GM23338 (cell line): Measurements from ENCODE around the gene SFSWAP. TPM values are rescaled to one million over a fixed set of nuclear protein-coding genes. Genes with fewer than 3 reads are reported as not detected.

Source experiments
- CREB1 ChIP-seq: fragments of 250-450 bp; sonication (Bioruptor Pico); IDR thresholded peaks from 2 replicates; pipeline ENCODE4 v1.5.0; 2020; ENCODE audit warnings: low read depth, mild to moderate bottlenecking, moderate library complexity
- ETS1 ChIP-seq: IDR thresholded peaks from 2 replicates; pipeline ENCODE4 v1.6.1; 2016; ENCODE audit warnings: antibody characterized with exemption
- EZH2 ChIP-seq: fragments of 200-600 bp; sonication (generic); IDR thresholded peaks from one replicate; pipeline ENCODE4 v1.8.0; 2017; ENCODE audit warnings: antibody characterized with exemption, mild to moderate bottlenecking, low read depth; ENCODE audit not compliant: unreplicated experiment
- EZH2phosphoT487 ChIP-seq: fragments of 200-600 bp; sonication (generic); IDR thresholded peaks from one replicate; pipeline ENCODE4 v1.8.1; 2018; ENCODE audit warnings: antibody characterized with exemption; ENCODE audit not compliant: unreplicated experiment
- JUNB ChIP-seq: IDR thresholded peaks from one replicate; pipeline ENCODE4 v1.6.1; 2016; ENCODE audit warnings: antibody characterized with exemption; ENCODE audit not compliant: unreplicated experiment
- STAT1 ChIP-seq: IDR thresholded peaks from one replicate; pipeline ENCODE4 v1.6.1; 2016; ENCODE audit warnings: antibody characterized with exemption; ENCODE audit not compliant: unreplicated experiment
- ZNF114 ChIP-seq: fragments of 250-450 bp; sonication (Bioruptor Pico); IDR thresholded peaks from 2 replicates; pipeline ENCODE4 v1.5.0; 2020; ENCODE audit warnings: mild to moderate bottlenecking, moderate library complexity
- ZNF462 ChIP-seq: fragments of 250-450 bp; sonication (Bioruptor Pico); IDR thresholded peaks from 2 replicates; pipeline ENCODE4 v1.5.0; 2020; ENCODE audit warnings: mild to moderate bottlenecking, moderate library complexity
- polyA plus RNA-seq: library from polyadenylated mRNA; unstranded; fragments of >200 nt; fragmentation: Nextera tagmentation; extraction: Ambion mirVana; gene quantifications from 2 replicates; pipeline ENCODE4 v1.2.1, GENCODE V29; 2016
- total RNA-seq: library from RNA; depleted of rRNA; stranded (reverse); fragments of >200 nt; shearing (Covaris generic); gene quantifications from 2 replicates; pipeline ENCODE4 v1.2.3, GENCODE V29; 2014
- TF ChIP-seq, protein P1 (sequence below), 2 experiments: fragments of 200-600 bp in 1 of 2; sonication (generic) in 1 of 2; conservative IDR thresholded peaks; 2 replicates each; pipeline versions ENCODE4 v1.5.1 to v1.6.1; 2016 to 2017; ENCODE audit warnings: antibody characterized with exemption in 2 of 2, low read depth in 2 of 2, mild to moderate bottlenecking in 2 of 2, moderate library complexity in 1 of 2

The SFSWAP gene
- total and polyA plus RNA-seq, 2 experiments from 2014 or later: 41.0 to 49.8 TPM

DNA sequence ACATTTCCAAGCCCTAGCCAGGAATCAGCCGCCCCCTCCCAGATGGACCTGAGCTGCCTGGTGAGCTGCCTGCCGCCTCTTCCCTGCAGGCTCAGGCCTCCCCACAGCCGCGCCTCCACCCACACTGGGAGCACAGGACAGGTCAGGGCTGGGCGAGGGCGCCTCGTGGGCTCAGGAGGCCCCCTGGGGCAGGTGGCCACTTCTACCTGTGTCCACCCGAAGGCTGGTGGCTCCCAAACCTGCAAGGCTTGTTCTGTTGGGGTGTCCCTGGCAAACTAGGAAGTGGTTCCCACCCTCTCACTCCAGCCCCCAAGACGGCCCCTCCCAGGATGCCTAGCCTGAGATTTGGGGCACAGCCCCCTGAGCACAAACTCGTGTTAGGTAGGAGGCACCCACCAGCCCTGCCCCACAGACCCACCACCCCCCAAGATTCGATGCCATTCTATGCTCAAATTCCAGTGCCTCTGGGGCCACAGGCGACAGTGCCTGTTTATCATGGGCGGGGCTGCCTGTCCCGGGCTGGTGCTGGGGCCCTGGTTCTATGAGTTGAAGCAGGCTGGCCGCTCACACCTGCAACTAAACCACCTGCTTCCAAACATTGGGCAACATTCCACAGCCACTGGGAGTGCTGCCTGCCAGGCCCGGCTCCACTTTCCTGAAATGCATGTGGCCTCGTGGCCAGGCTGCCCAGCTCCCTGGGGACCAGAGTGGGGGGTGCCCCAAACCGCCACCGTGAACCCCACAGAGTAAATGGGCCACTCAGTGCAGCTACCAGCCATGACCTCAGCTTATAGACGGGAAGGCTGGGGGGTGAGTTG lies 124.1 kb downstream of the SFSWAP start (continued):
- no peak for TF ChIP-seq ZNF462 (CRISPR knock-in tag)
- TF ChIP-seq CREB1 (CRISPR knock-in tag): no peak
- no peak for TF ChIP-seq ZNF114 (CRISPR knock-in tag)
- no peak for TF ChIP-seq EZH2
- no peak for TF ChIP-seq EZH2phosphoT487
- TF ChIP-seq ETS1: no peak
- no peak for TF ChIP-seq STAT1
- no peak for TF ChIP-seq JUNB
- TF ChIP-seq, protein P1, sequence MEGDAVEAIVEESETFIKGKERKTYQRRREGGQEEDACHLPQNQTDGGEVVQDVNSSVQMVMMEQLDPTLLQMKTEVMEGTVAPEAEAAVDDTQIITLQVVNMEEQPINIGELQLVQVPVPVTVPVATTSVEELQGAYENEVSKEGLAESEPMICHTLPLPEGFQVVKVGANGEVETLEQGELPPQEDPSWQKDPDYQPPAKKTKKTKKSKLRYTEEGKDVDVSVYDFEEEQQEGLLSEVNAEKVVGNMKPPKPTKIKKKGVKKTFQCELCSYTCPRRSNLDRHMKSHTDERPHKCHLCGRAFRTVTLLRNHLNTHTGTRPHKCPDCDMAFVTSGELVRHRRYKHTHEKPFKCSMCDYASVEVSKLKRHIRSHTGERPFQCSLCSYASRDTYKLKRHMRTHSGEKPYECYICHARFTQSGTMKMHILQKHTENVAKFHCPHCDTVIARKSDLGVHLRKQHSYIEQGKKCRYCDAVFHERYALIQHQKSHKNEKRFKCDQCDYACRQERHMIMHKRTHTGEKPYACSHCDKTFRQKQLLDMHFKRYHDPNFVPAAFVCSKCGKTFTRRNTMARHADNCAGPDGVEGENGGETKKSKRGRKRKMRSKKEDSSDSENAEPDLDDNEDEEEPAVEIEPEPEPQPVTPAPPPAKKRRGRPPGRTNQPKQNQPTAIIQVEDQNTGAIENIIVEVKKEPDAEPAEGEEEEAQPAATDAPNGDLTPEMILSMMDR (conservative IDR thresholded peaks at IDR 0.05; ENCODE audit: low read depth in 2 of 2): no peak
